HepG2 (cell line): ENCODE results near the gene CD99L2. TPM values are rescaled to one million over a fixed set of nuclear protein-coding genes. Genes with fewer than 3 reads are reported as not detected.

ENCODE experiments used
- ATAC-seq: fragments of 200-7000 bp; cut with Tn5 transposase; 3 replicates; pipeline ENCODE4 v1.9.1; 2020; ENCODE audit warnings: mild to moderate bottlenecking, moderate library complexity
- BruUV-seq: library from RNA; stranded (reverse); fragments of 400-500 nt; replicated peaks from 2 replicates; lab custom pipeline; 2021; lab: Mats Ljungman, UMichigan
- CTCF ChIA-PET: fragments of 300-600 bp; formaldehyde crosslinking; extraction: SDS; loops from one replicate; lab custom pipeline; 2021; ENCODE audit warnings: low total read pairs, inconsistent platforms, low intra/inter-chr PET ratio; lab: Yijun Ruan, JAX
- POLR2A ChIA-PET: fragments of 350-600 bp; sonication (Branson Sonifier 250); formaldehyde crosslinking; loops from one replicate; lab custom pipeline; 2020; ENCODE audit warnings: antibody characterized with exemption, inconsistent platforms; lab: Yijun Ruan, JAX
- DNase-seq: peaks from one replicate; pipeline ENCODE4 v3.0.0-alpha.2; 2015; ENCODE audit warnings: low spot score
- FAIRE-seq: peaks from 3 replicates; lab custom pipeline; 2011; peaks lifted over from hg19 to GRCh38; lab: Jason Lieb, UNC
- H2AFZ ChIP-seq: one replicate; pipeline ENCODE4 v1.6.1; 2011; ENCODE audit warnings: low read length, inconsistent platforms
- H3K27ac ChIP-seq: fragments of 300-600 bp; 3 replicates; pipeline ENCODE4 v1.8.0; 2011; ENCODE audit warnings: mixed run types, mild to moderate bottlenecking, mixed read lengths, low read length, inconsistent platforms; ENCODE audit not compliant: insufficient read depth; ENCODE audit errors: extremely low read length
- H3K27me3 ChIP-seq, 2 experiments: fragments of 200-600 bp in 1 of 2; 2 replicates in 1 of 2; 3 replicates in 1 of 2; pipeline versions ENCODE4 v1.6.0 to v1.8.0; 2011; ENCODE audit warnings: low read length in 2 of 2, mild to moderate bottlenecking in 2 of 2, moderate library complexity in 2 of 2, inconsistent platforms in 1 of 2; ENCODE audit not compliant: insufficient read depth in 2 of 2, control insufficient read depth in 1 of 2
- H3K36me3 ChIP-seq, 2 experiments: fragments of 200-600 bp in 1 of 2; replicated peaks in 1 of 2; 2 replicates in 1 of 2; 3 replicates in 1 of 2; pipeline versions ENCODE4 v1.5.1 to v1.8.0; 2011; ENCODE audit warnings: low read length in 2 of 2, inconsistent platforms in 1 of 2; ENCODE audit not compliant: insufficient read depth in 2 of 2, control insufficient read depth in 1 of 2
- H3K4me1 ChIP-seq: 2 replicates; pipeline ENCODE4 v1.5.1; 2012; ENCODE audit warnings: low read length, inconsistent platforms; ENCODE audit not compliant: insufficient read depth
- H3K4me2 ChIP-seq: 2 replicates; pipeline ENCODE4 v1.6.0; 2011; ENCODE audit warnings: low read depth, low read length, inconsistent platforms
- H3K4me3 ChIP-seq, 3 experiments: fragments of 200-600 bp in 1 of 3; sonication (generic), shearing (Covaris generic) in 1 of 3; replicated peaks in 1 of 3; 2 replicates each; pipeline ENCODE4 v1.5.1; 2011 to 2016; ENCODE audit warnings: low read length in 3 of 3, inconsistent platforms in 2 of 3, low read depth in 2 of 3, mild to moderate bottlenecking in 2 of 3, control low read depth in 1 of 3, mixed read lengths in 1 of 3; ENCODE audit not compliant: insufficient read depth in 1 of 3
- H3K79me2 ChIP-seq: one replicate; pipeline ENCODE4 v1.6.1; 2011; ENCODE audit warnings: low read length, inconsistent platforms; ENCODE audit not compliant: insufficient read depth
- H3K9ac ChIP-seq: 2 replicates; pipeline ENCODE4 v1.6.0; 2011; ENCODE audit warnings: mild to moderate bottlenecking, low read depth, low read length, inconsistent platforms; ENCODE audit not compliant: insufficient read depth
- H3K9me3 ChIP-seq: 2 replicates; pipeline ENCODE4 v1.5.1; 2012; ENCODE audit warnings: mild to moderate bottlenecking, low read length
- H4K20me1 ChIP-seq: 2 replicates; pipeline ENCODE4 v1.6.0; 2011; ENCODE audit warnings: inconsistent platforms, mild to moderate bottlenecking, low read length, moderate library complexity; ENCODE audit not compliant: insufficient read depth
- CCAR2 ChIP-seq: fragments of 200-400 bp; formaldehyde crosslinking; optimal IDR thresholded peaks from 2 replicates; pipeline ENCODE3; 2018; ENCODE audit warnings: low read depth, mild to moderate bottlenecking, low read length, moderate library complexity
- CENPBD1 ChIP-seq: sonication (generic); formaldehyde crosslinking; IDR thresholded peaks from 2 replicates; pipeline ENCODE4 v1.8.0; 2022; ENCODE audit warnings: missing genetic modification reagents, low read depth, mild to moderate bottlenecking, borderline replicate concordance
- HNRNPLL ChIP-seq: fragments of 200-400 bp; formaldehyde crosslinking; IDR thresholded peaks from 2 replicates; pipeline ENCODE4 v1.6.1; 2017; ENCODE audit warnings: mild to moderate bottlenecking, low read depth, low read length; ENCODE audit not compliant: poor library complexity, severe bottlenecking
- SETDB1 ChIP-seq: sonication (generic); formaldehyde crosslinking; IDR thresholded peaks from 2 replicates; pipeline ENCODE4 v1.5.1; 2020; ENCODE audit warnings: missing genetic modification reagents, mild to moderate bottlenecking, borderline replicate concordance
- ZFP37 ChIP-seq: sonication (generic); formaldehyde crosslinking; IDR thresholded peaks from 2 replicates; pipeline ENCODE4 v1.4.0; 2020; ENCODE audit warnings: missing genetic modification reagents, borderline replicate concordance
- ZFP41 ChIP-seq: sonication (generic); formaldehyde crosslinking; IDR thresholded peaks from 2 replicates; pipeline ENCODE4 v1.4.0; 2020; ENCODE audit warnings: mild to moderate bottlenecking, missing genetic modification reagents, borderline replicate concordance
- ZFP91 ChIP-seq: sonication (generic); formaldehyde crosslinking; IDR thresholded peaks from 2 replicates; pipeline ENCODE4 v1.9.0; 2022; ENCODE audit warnings: missing genetic modification reagents, mild to moderate bottlenecking, borderline replicate concordance
- ZKSCAN5 ChIP-seq: sonication (generic); formaldehyde crosslinking; IDR thresholded peaks from 2 replicates; pipeline ENCODE4 v1.5.1; 2020; ENCODE audit warnings: mild to moderate bottlenecking, missing genetic modification reagents
- ZNF3 ChIP-seq: IDR thresholded peaks from 2 replicates; pipeline ENCODE4 v1.7.0; 2017; ENCODE audit warnings: inconsistent platforms
- ZNF879 ChIP-seq: sonication (generic); formaldehyde crosslinking; IDR thresholded peaks from 2 replicates; pipeline ENCODE4 v1.8.1; 2023; ENCODE audit warnings: missing genetic modification reagents
- ZNF891 ChIP-seq: sonication (generic); formaldehyde crosslinking; IDR thresholded peaks from 2 replicates; pipeline ENCODE4 v1.5.0; 2020; ENCODE audit warnings: mild to moderate bottlenecking, missing genetic modification reagents
- WGBS: methylation state at CpG from one replicate; pipeline ENCODE4 v1.1.6; 2017; ENCODE audit warnings: low lambda C conversion rate; 5-methylcytosine and 5-hydroxymethylcytosine counted together
- in situ Hi-C: cut with HindIII; loops from 2 replicates; pipeline ENCODE4 v1.10.0; 2017; ENCODE audit warnings: low pct_unique_long_range_greater_than_20kb; ENCODE audit not compliant: extremely low pct_ligation_motif_present
- intact Hi-C: fragments of 100-400 bp; cut with micrococcal nuclease; formaldehyde crosslinking; loops from one replicate; pipeline ENCODE4 v1.10.0; 2022; ENCODE audit not compliant: unreplicated experiment
- polyA plus RNA-seq, 8 experiments: library from polyadenylated mRNA; depleted of rRNA in 3 of 8; stranded (reverse) in 7 of 8; unstranded in 1 of 8; fragments of >200 nt; fragmentation: Illumina TruSeq in 4 of 8; extraction: Trizol in 4 of 8; gene quantifications; 2 replicates each; pipeline versions ENCODE4 v1.2.1 to v1.2.3, GENCODE V29; 2011 to 2016; ENCODE audit warnings: low read depth in 4 of 8, missing spikeins in 1 of 8, mixed read lengths in 1 of 8; ENCODE audit not compliant: insufficient read depth in 1 of 8
- total RNA-seq, 5 experiments: library from RNA; depleted of rRNA; stranded (reverse); fragments of >200 nt; fragmentation: Illumina TruSeq; extraction: Trizol; gene quantifications; 2 replicates each; pipeline ENCODE4 v1.2.3, GENCODE V29; 2016; ENCODE audit warnings: low read depth in 1 of 5
- TF ChIP-seq, protein P1 (sequence below): sonication (generic); formaldehyde crosslinking; IDR thresholded peaks from 2 replicates; pipeline ENCODE4 v1.4.0; 2020; ENCODE audit warnings: missing genetic modification reagents
- TF ChIP-seq, protein P2 (sequence below): sonication (generic); formaldehyde crosslinking; IDR thresholded peaks from 2 replicates; pipeline ENCODE4 v1.9.0; 2021; ENCODE audit warnings: mild to moderate bottlenecking, missing genetic modification reagents

The CD99L2 gene
- total and polyA plus RNA-seq, 2 of the 13 experiments (the other 11 are each of a cell fraction or from before 2014, with no cell fraction given), result 6.9 to 7.6 TPM

DNA sequence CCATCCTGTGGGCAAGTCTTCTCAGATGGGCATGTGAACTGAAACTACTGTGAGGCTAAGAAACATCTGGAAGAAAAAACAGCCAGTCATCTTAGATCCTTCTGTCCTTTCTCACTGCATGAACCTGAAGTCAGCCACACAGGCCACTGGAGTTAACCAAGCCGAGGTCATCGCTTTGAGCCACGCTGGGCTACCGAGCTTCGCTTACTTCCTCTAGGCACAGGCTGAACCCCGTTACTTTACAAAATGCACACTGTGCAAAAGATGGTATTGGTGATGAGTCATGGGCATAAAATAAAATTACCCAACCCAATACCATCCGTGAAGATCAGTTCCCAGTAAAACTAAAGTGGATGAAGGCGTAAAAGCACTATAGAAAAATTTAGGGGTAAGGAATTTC lies 119.1 kb downstream of the CD99L2 start:
- DNase-seq (no peak), FAIRE-seq (no peak), ATAC-seq (no peak)
- H3K27ac ChIP-seq, result no peak overlapping the region
- no peaks in the 10 kb centered on the region for H4K20me1 ChIP-seq
- ChIA-PET CTCF (no interaction called here), POLR2A (no interaction called here)
- no peak overlapping the region for H3K4me3 ChIP-seq
- WGBS, result 84% methylated on average over 8 of the region's 8 CpGs
- H3K9ac ChIP-seq, result no peak overlapping the region
- BruUV-seq, result no TSS peak
- intact Hi-C loops, result no loop called here
- no peaks in the 10 kb centered on the region for H3K36me3 ChIP-seq
- in situ Hi-C loops, result loop anchor here (10.0 kb wide), 1 partner anchor 225 kb away; no protein-coding TSS in a partner anchor
- no peaks in the 10 kb centered on the region for H3K9me3 ChIP-seq
- no peaks in the 10 kb centered on the region for H3K79me2 ChIP-seq
- no peaks in the 10 kb centered on the region for H3K27me3 ChIP-seq
- no peak overlapping the region for H3K4me2 ChIP-seq
- H2AFZ ChIP-seq, result no peak overlapping the region
- H3K4me1 ChIP-seq, result no peaks in the 10 kb centered on the region
- TF ChIP-seq SETDB1 (CRISPR knock-in tag), result no peak
- no peak for TF ChIP-seq ZNF879
- TF ChIP-seq ZNF891, result no peak
- no peak for TF ChIP-seq ZKSCAN5 (CRISPR knock-in tag)
- no peak for TF ChIP-seq ZNF3 (CRISPR knock-in tag)
- TF ChIP-seq, protein P1, sequence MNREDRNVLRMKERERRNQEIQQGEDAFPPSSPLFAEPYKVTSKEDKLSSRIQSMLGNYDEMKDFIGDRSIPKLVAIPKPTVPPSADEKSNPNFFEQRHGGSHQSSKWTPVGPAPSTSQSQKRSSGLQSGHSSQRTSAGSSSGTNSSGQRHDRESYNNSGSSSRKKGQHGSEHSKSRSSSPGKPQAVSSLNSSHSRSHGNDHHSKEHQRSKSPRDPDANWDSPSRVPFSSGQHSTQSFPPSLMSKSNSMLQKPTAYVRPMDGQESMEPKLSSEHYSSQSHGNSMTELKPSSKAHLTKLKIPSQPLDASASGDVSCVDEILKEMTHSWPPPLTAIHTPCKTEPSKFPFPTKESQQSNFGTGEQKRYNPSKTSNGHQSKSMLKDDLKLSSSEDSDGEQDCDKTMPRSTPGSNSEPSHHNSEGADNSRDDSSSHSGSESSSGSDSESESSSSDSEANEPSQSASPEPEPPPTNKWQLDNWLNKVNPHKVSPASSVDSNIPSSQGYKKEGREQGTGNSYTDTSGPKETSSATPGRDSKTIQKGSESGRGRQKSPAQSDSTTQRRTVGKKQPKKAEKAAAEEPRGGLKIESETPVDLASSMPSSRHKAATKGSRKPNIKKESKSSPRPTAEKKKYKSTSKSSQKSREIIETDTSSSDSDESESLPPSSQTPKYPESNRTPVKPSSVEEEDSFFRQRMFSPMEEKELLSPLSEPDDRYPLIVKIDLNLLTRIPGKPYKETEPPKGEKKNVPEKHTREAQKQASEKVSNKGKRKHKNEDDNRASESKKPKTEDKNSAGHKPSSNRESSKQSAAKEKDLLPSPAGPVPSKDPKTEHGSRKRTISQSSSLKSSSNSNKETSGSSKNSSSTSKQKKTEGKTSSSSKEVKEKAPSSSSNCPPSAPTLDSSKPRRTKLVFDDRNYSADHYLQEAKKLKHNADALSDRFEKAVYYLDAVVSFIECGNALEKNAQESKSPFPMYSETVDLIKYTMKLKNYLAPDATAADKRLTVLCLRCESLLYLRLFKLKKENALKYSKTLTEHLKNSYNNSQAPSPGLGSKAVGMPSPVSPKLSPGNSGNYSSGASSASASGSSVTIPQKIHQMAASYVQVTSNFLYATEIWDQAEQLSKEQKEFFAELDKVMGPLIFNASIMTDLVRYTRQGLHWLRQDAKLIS (CRISPR knock-in tag), result no peak
- TF ChIP-seq ZFP91 (CRISPR knock-in tag), result no peak
- no peak for TF ChIP-seq CCAR2
- TF ChIP-seq, protein P2, sequence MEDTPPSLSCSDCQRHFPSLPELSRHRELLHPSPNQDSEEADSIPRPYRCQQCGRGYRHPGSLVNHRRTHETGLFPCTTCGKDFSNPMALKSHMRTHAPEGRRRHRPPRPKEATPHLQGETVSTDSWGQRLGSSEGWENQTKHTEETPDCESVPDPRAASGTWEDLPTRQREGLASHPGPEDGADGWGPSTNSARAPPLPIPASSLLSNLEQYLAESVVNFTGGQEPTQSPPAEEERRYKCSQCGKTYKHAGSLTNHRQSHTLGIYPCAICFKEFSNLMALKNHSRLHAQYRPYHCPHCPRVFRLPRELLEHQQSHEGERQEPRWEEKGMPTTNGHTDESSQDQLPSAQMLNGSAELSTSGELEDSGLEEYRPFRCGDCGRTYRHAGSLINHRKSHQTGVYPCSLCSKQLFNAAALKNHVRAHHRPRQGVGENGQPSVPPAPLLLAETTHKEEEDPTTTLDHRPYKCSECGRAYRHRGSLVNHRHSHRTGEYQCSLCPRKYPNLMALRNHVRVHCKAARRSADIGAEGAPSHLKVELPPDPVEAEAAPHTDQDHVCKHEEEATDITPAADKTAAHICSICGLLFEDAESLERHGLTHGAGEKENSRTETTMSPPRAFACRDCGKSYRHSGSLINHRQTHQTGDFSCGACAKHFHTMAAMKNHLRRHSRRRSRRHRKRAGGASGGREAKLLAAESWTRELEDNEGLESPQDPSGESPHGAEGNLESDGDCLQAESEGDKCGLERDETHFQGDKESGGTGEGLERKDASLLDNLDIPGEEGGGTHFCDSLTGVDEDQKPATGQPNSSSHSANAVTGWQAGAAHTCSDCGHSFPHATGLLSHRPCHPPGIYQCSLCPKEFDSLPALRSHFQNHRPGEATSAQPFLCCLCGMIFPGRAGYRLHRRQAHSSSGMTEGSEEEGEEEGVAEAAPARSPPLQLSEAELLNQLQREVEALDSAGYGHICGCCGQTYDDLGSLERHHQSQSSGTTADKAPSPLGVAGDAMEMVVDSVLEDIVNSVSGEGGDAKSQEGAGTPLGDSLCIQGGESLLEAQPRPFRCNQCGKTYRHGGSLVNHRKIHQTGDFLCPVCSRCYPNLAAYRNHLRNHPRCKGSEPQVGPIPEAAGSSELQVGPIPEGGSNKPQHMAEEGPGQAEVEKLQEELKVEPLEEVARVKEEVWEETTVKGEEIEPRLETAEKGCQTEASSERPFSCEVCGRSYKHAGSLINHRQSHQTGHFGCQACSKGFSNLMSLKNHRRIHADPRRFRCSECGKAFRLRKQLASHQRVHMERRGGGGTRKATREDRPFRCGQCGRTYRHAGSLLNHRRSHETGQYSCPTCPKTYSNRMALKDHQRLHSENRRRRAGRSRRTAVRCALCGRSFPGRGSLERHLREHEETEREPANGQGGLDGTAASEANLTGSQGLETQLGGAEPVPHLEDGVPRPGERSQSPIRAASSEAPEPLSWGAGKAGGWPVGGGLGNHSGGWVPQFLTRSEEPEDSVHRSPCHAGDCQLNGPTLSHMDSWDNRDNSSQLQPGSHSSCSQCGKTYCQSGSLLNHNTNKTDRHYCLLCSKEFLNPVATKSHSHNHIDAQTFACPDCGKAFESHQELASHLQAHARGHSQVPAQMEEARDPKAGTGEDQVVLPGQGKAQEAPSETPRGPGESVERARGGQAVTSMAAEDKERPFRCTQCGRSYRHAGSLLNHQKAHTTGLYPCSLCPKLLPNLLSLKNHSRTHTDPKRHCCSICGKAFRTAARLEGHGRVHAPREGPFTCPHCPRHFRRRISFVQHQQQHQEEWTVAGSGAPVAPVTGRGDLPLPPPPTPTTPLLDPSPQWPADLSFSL (CRISPR knock-in tag), result no peak
- TF ChIP-seq ZFP37 (CRISPR knock-in tag), result no peak
- no peak for TF ChIP-seq ZFP41 (CRISPR knock-in tag)
- TF ChIP-seq HNRNPLL, result no peak
- TF ChIP-seq CENPBD1 (CRISPR knock-in tag), result no peak
